Stimulated activated CD4-positive, alpha-beta T cell treated with anti-CD3 and anti-CD28 coated beads, Interleukin-4, amount 100 ng/mL, for 1 hour (primary cell): ENCODE results near the gene SH3RF3.

Experiments
- DNase-seq: peaks from one replicate; pipeline ENCODE4 v3.0.0-alpha.2; 2020

Gene SH3RF3

GRCh38 chr2:109460553-109461324, 331.7 kb downstream of the SH3RF3 start:
- no peak for DNase-seq

- DNase-seq: no peak
Observed at GRCh38 chr2:109463236-109463635, 334.2 kb downstream of the SH3RF3 start.

- no peak for DNase-seq
Observed at GRCh38 chr2:109463891-109464290, 334.9 kb downstream of the SH3RF3 start.

- no peak for DNase-seq
Observed at GRCh38 chr2:109466674-109467575, 337.9 kb downstream of the SH3RF3 start.

- DNase-seq: no peak
Observed at GRCh38 chr2:109467701-109468100, 338.7 kb downstream of the SH3RF3 start.

- DNase-seq: no peak
Observed at GRCh38 chr2:109468893-109469292, 339.9 kb downstream of the SH3RF3 start.

- DNase-seq: no peak
Observed at GRCh38 chr2:109471658-109472057, 342.7 kb downstream of the SH3RF3 start.

GRCh38 chr2:109472331-109472959, 343.4 kb downstream of the SH3RF3 start:
- no peak for DNase-seq

GRCh38 chr2:109472974-109473373, 344.0 kb downstream of the SH3RF3 start:
- DNase-seq: no peak

- DNase-seq: no peak
Observed at GRCh38 chr2:109473616-109474318, 344.8 kb downstream of the SH3RF3 start.

- no peak for DNase-seq
Observed at GRCh38 chr2:109474319-109474825, 345.4 kb downstream of the SH3RF3 start.

- no peak for DNase-seq
Observed at GRCh38 chr2:109475531-109476210, 346.7 kb downstream of the SH3RF3 start.

- DNase-seq: no peak
Observed at GRCh38 chr2:109476641-109477441, 347.8 kb downstream of the SH3RF3 start.

GRCh38 chr2:109478906-109479493, 350.0 kb downstream of the SH3RF3 start:
- DNase-seq: no peak

GRCh38 chr2:109479804-109480203, 350.8 kb downstream of the SH3RF3 start:
- no peak for DNase-seq

- no peak for DNase-seq
Observed at GRCh38 chr2:109480486-109481195, 351.6 kb downstream of the SH3RF3 start.

GRCh38 chr2:109481196-109481555, 352.2 kb downstream of the SH3RF3 start:
- DNase-seq: no peak

- no peak for DNase-seq
Observed at GRCh38 chr2:109481599-109481998, 352.6 kb downstream of the SH3RF3 start.

- no peak for DNase-seq
Observed at GRCh38 chr2:109482361-109482861, 353.4 kb downstream of the SH3RF3 start.
